GM18517 (cell line): ENCODE data around the gene ADGRA1.
"Not testable (repeated sequence)": the region's sequence is repeated elsewhere in the genome, so short reads cannot be mapped to it uniquely, and the experiment has no call there.

Source experiments
- ATAC-seq: cut with Tn5 transposase; IDR thresholded peaks from one replicate; pipeline ENCODE4 v1.9.1; 2021; ENCODE audit warnings: mild to moderate bottlenecking, moderate library complexity; ENCODE audit not compliant: unreplicated experiment

ADGRA1 gene

DNA sequence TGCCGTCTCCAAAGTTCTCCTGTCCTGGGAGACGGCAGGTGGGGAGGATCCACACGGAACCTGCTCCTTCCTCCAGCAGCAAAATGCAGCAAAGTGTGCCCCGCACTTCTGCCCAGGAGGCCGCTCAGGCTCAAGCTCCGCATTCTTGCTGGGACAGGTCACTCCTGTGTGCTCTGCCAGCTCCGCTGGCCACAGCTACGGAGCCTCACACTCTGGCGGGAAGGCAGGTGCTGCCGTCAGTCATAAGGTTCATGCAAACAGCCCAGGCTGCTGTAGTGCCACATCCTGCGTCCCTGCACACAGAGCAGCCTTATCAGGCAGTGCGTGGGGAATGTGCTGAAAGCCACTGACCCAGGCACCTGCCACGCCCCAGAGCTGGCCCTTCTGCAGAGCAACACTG, 22.4 kb downstream of the ADGRA1 start:
- ATAC-seq = no peak

DNA sequence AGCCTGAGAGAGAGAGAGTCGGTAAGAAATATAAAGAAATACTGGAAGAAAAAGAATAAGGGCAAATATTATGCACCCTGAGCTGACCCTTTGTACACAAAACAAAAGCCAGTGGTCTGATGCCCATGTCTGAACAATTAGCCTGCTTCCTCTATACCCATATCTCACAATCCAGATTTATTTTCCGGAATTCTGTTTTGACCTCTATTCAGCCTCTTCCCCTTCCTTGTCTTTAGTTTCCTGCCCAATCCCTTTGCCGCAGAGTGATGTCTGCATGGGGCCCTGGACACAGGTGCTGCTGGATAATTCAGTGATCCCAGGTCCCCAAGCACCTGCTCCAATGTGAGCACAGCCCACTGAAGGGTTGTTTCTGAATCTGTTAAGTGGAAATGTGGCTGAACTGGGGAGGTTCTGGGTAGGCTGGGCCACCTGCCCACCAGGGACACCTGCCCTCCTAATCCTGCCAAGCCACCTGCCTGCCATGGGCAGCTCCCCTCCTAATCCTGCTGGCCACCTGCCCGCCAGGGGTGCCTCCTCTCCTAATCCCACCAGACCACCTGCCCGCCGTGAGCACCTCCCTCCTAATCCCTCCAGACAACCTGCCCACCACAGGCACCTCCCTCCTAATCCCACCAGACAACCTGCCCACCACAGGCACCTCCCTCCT, 23.0 kb downstream of the ADGRA1 start:
- no peak for ATAC-seq

DNA sequence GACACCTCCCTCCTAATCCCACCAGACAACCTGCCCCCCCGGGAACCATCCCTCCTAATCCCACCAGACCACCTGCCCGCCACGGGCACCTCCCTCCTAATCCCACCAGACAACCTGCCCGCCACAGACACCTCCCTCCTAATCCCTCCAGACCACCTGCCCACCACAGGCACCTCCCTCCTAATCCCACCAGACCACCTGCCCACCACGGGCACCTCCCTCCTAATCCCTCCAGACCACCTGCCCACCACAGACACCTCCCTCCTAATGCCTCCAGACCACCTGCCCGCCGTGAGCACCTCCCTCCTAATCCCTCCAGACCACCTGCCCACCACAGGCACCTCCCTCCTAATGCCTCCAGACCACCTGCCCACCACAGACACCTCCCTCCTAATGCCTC, 23.9 kb downstream of the ADGRA1 start:
- ATAC-seq = not testable (repeated sequence)

DNA sequence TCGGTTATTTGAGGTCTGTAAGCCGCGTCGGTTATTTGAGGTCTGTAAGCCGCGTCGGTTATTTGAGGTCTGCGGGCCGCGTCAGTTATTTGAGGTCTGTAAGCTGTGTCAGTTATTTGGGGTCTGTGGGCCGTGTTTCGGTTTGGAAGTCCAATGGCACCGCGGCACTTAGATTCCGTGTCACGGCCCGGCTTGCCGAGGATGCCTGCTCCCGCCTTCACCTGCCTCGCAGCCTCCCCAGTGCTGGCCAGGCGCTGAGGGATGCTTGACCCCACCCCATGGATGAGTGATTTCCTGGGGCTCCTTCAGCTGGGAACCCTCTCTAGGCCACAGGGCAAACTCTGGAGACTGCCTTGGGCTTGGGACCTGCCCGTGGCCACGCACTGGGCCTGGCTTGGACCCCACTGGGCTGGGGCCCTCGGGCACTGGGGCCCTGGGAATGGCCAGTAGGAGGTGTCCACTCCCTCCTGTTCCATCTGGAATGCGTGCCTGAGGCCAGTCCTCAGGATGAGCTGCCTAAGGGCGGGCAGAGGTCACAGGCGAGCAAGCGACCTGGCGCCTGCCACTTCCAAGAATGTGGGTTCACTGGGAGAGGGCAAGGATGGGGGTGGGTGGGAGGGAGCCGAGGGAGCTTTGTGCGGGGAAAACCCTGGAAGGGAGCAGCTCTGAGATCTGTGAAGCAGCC, 25.6 kb downstream of the ADGRA1 start:
- ATAC-seq = no peak

DNA sequence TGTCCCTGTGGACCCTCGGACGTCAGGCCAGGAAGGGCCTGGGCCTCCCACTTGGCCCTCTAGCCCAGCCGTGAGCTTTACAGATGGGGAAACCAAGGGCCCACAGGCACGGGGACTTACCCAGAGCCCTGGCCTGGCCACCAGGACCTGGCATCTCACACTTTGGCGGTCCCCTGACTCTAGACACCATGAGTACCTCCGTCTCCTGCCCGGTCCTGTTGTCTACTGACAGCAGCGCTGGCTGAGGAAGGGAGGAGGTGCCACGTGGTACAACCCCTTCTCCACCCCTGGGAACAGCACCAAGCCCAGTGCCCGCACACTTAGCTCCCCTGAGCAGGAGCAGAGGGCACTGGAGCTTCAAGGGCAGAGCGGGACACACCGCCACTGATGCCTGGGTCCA, 26.1 kb downstream of the ADGRA1 start:
- ATAC-seq = no peak

DNA sequence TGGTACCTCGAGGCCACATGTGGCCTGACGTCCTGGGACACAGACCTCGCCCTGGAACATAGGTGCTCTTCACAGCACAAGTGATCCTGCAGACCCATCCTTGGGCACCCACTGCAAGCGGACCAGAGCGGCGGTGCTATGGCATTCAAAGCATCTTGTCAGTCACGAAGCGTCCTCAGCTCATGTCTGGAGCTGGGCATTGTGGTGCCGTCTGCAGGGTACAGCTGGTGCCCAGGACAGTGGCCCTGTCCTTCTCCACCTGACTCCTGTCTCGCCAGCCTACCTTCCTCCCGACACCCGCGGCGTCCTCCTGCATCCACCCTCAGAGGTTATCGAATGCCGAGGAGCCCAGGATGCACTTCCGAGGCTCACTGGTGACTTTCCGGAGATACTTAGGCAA, 26.5 kb downstream of the ADGRA1 start:
- no peak for ATAC-seq

DNA sequence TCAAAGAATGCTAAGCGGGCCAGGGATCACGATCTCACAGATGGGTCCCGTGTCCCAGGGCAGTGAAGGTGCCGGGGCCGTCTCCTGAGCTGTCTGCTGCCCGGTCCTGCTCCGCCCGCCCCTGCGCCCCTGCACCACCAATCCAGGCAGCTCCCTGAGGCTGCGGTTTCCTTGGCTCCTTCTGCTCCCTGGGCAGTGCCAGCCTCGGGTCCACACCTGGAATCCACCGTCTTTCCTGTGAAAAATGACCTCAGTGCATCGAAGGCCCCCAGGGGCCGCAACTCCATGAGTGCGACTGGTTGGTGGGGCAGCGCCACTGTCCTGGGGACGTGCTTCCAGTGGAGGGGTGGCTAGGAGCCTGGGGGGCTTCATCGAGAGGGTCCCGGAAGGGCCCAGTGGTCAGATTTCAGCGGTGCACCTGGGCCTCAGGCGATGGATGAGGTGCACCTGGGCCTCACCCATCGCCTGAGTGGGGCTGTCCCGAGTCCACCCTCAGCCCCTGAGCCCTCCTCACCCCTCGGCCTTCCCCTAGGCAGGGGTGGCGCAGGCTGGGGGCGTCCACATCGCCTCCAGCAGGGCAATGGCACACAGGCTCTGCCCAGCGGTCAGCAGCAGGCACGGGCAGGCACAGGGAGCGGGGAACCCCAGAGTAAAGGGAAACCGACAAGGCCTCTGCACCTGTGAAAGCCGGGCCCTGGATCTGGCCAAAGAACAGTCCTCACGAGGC, 27.2 kb downstream of the ADGRA1 start:
- no peak for ATAC-seq

GRCh38 chr10:133115453-133115842, 27.7 kb downstream of the ADGRA1 start:
- no peak for ATAC-seq

- ATAC-seq = no peak
Observed at GRCh38 chr10:133115976-133116375, 28.3 kb downstream of the ADGRA1 start.

- no peak for ATAC-seq
Observed at GRCh38 chr10:133116455-133116854, 28.7 kb downstream of the ADGRA1 start.

GRCh38 chr10:133117036-133117687, 29.4 kb downstream of the ADGRA1 start:
- no peak for ATAC-seq

- ATAC-seq = no peak
Observed at GRCh38 chr10:133117688-133118071, 30.0 kb downstream of the ADGRA1 start.

DNA sequence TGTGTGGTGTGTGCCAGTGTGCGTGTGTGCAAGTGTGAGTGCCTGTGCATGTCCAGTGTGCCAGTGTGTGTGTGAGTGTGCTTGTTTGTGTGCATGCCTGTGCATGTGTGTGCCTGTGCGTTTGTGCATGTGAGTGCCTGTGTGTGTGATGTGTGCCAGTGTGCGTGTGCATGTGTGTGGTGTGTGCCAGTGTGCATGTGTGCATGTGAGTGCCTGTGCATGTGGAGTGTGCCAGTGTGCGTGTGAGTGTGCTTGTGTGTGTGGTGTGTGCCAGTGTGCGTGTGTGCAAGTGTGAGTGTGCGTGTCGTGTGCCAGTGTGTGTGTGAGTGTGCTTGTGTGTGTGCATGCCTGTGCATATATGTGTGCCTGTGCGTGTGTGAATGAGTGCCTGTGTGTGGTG, 33.8 kb downstream of the ADGRA1 start:
- ATAC-seq = no peak

- no peak for ATAC-seq
Observed at GRCh38 chr10:133122171-133122935, 34.6 kb downstream of the ADGRA1 start.

GRCh38 chr10:133123050-133123745, 35.5 kb downstream of the ADGRA1 start:
- ATAC-seq = no peak

GRCh38 chr10:133123746-133124356, 36.1 kb downstream of the ADGRA1 start:
- no peak for ATAC-seq

DNA sequence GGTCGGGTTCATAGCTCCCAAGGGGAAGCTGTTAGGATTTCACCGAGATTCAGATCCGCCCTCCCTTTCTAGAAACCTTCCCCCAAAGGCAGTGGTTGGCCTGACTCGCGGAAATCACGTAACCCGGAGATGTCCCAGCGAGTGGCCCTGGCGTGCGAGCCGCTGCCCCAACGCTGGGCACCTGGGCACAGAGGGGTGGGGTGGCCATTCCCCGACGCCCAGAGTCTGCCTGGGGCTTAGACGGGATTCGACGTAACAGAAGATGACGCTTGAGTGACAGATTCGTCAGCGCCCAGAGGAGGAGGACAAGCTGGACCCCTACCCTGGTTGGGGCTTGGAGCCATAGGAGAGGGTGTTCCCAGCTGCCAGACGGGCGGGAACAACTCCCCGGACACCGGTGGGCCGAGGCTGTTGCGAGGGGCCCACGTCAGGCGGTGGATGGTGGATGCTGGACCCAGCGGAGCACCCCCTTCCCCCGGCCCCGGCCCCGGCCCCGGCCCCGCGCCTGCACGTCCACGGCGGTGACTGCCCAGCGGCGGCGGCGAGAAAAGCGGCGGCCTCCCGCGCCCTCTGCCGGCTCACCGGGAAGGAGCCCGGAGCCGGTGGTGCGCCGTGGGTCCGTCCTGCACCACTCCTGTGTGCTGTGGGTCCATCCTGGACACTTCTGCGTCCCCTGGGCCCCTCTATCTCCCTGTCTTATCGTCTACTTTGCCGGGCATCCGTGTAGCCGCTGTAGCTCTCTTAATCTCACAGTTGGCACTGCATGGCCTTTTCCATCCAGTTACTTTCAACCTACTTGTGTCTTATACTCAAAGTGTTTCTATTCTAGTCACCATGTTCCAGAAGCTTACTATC, 36.9 kb downstream of the ADGRA1 start:
- no peak for ATAC-seq

DNA sequence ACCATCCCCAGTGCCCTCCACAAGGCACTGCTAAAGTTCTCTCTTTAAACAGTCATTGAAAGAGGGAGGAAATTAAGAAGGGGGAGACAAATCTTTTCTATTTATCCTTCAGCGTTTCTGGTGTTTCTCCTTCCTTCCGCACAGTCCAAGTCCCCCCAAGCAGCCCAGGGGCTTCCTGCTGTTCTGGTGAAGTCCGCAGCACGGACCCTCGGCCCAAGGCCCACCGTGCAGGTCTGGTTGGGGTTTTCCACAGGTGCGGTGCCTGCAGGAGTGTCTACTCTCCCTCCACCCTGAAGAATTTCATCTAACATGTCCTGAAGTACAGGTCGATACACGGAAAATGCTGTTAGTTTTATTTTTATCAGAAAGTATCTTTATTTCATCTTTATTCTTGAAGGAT, 38.2 kb downstream of the ADGRA1 start:
- ATAC-seq = no peak
